Amygdala (tissue), 56 donors: ENCODE results near the gene RAB27B.

Source experiments
- DNase-seq, 56 donors: peaks; one replicate each; lab custom pipeline; 2025; lab: John Stamatoyannopoulos, UW

Gene RAB27B

GRCh38 chr18:54905629-54906028 is 77.4 kb downstream of the RAB27B start:
- DNase-seq: no peak

- no peak for DNase-seq
These were observed 78.3 kb downstream of the RAB27B start for GRCh38 chr18:54906331-54907185.

- no peak for DNase-seq
These were observed 81.3 kb downstream of the RAB27B start for GRCh38 chr18:54909538-54909937.

- DNase-seq: no peak
These were observed 82.1 kb downstream of the RAB27B start for GRCh38 chr18:54910161-54910919.

- no peak for DNase-seq
These were observed 83.3 kb downstream of the RAB27B start for GRCh38 chr18:54911551-54911950.

- no peak for DNase-seq
These were observed 86.5 kb downstream of the RAB27B start for GRCh38 chr18:54914816-54915215.

GRCh38 chr18:54916507-54916906 is 88.2 kb downstream of the RAB27B start:
- no peak for DNase-seq

GRCh38 chr18:54918060-54918459 is 89.8 kb downstream of the RAB27B start:
- no peak for DNase-seq

GRCh38 chr18:54919412-54919811 is 91.1 kb downstream of the RAB27B start:
- no peak for DNase-seq

GRCh38 chr18:54923339-54923956 is 95.2 kb downstream of the RAB27B start:
- no peak for DNase-seq

- no peak for DNase-seq
These were observed 96.7 kb downstream of the RAB27B start for GRCh38 chr18:54924948-54925347.

GRCh38 chr18:54926593-54927325 is 98.5 kb downstream of the RAB27B start:
- no peak for DNase-seq

- no peak for DNase-seq
These were observed 100.0 kb downstream of the RAB27B start for GRCh38 chr18:54928236-54928635.

GRCh38 chr18:54931152-54931551 is 102.9 kb downstream of the RAB27B start:
- no peak for DNase-seq

GRCh38 chr18:54932472-54932871 is 104.2 kb downstream of the RAB27B start:
- no peak for DNase-seq

GRCh38 chr18:54938506-54938905 is 110.2 kb downstream of the RAB27B start:
- DNase-seq: no peak

- DNase-seq: no peak
These were observed 111.2 kb downstream of the RAB27B start for GRCh38 chr18:54939361-54939917.

- DNase-seq: no peak
These were observed 113.9 kb downstream of the RAB27B start for GRCh38 chr18:54942144-54942543.

- DNase-seq: no peak
These were observed 114.3 kb downstream of the RAB27B start for GRCh38 chr18:54942569-54942968.
